NCI-H2196 (cell line): Measurements from ENCODE around the gene ASPG.

ENCODE experiments used
- DNase-seq: peaks from one replicate; lab custom pipeline; 2025; ENCODE audit not compliant: unreplicated experiment; lab: John Stamatoyannopoulos, UW

The ASPG gene

GRCh38 chr14:104159990-104160389, 74.5 kb downstream of the ASPG start:
- DNase-seq, result no peak

GRCh38 chr14:104161602-104162367, 76.3 kb downstream of the ASPG start:
- no peak for DNase-seq

- DNase-seq, result no peak
These were observed 77.0 kb downstream of the ASPG start for GRCh38 chr14:104162495-104162894.

- no peak for DNase-seq
These were observed 78.0 kb downstream of the ASPG start for GRCh38 chr14:104163541-104163940.

- DNase-seq, result no peak
These were observed 78.5 kb downstream of the ASPG start for GRCh38 chr14:104164041-104164440.

GRCh38 chr14:104164512-104164911, 79.0 kb downstream of the ASPG start:
- DNase-seq, result no peak
